Calu3 (cell line): ENCODE results near the gene FAM118B. TPM values are rescaled to one million over a fixed set of nuclear protein-coding genes. Genes with fewer than 3 reads are reported as not detected.

Source experiments
- BruUV-seq: library from RNA; stranded (reverse); fragments of 400-500 nt; replicated peaks from 2 replicates; lab custom pipeline; 2021; lab: Mats Ljungman, UMichigan
- CTCF ChIA-PET: fragments of 300-600 bp; sonication (Branson Sonifier 250); formaldehyde crosslinking; loops from one replicate; lab custom pipeline; 2022; ENCODE audit warnings: antibody characterized with exemption; lab: Charles Lee
- DNase-seq: peaks from one replicate; pipeline ENCODE4 v3.0.0; 2022
- H3K27ac Mint-ChIP-seq: one replicate; pipeline ENCODE4 v1.8.0; 2022; ENCODE audit warnings: mixed read lengths; ENCODE audit not compliant: unreplicated experiment
- H3K27me3 Mint-ChIP-seq: one replicate; pipeline ENCODE4 v1.8.0; 2022; ENCODE audit warnings: mixed read lengths; ENCODE audit not compliant: unreplicated experiment
- H3K36me3 Mint-ChIP-seq: one replicate; pipeline ENCODE4 v1.8.0; 2022; ENCODE audit warnings: mild to moderate bottlenecking, moderate library complexity, mixed read lengths; ENCODE audit not compliant: insufficient read depth, unreplicated experiment
- H3K4me1 Mint-ChIP-seq: one replicate; pipeline ENCODE4 v1.8.0; 2022; ENCODE audit warnings: mild to moderate bottlenecking, low read depth, mixed read lengths; ENCODE audit not compliant: unreplicated experiment
- H3K4me3 Mint-ChIP-seq: one replicate; pipeline ENCODE4 v1.8.0; 2022; ENCODE audit warnings: mild to moderate bottlenecking, low read depth, moderate library complexity, mixed read lengths; ENCODE audit not compliant: unreplicated experiment
- H3K9me3 Mint-ChIP-seq: one replicate; pipeline ENCODE4 v1.8.0; 2022; ENCODE audit warnings: low read depth, mixed read lengths; ENCODE audit not compliant: unreplicated experiment
- CTCF ChIP-seq: fragments of 200-600 bp; IDR thresholded peaks from one replicate; pipeline ENCODE4 v1.8.0; 2022; ENCODE audit warnings: antibody characterized with exemption; ENCODE audit not compliant: unreplicated experiment
- intact Hi-C: fragments of 100-400 bp; cut with micrococcal nuclease; formaldehyde crosslinking; loops from one replicate; pipeline ENCODE4 v1.10.0; 2022; ENCODE audit not compliant: unreplicated experiment
- total RNA-seq: library from RNA; stranded (reverse); gene quantifications from 2 replicates; pipeline ENCODE4 v1.2.3, GENCODE V29; 2022

FAM118B gene
- total RNA-seq, 1 experiment from 2014 or later: 15.7 TPM

DNA sequence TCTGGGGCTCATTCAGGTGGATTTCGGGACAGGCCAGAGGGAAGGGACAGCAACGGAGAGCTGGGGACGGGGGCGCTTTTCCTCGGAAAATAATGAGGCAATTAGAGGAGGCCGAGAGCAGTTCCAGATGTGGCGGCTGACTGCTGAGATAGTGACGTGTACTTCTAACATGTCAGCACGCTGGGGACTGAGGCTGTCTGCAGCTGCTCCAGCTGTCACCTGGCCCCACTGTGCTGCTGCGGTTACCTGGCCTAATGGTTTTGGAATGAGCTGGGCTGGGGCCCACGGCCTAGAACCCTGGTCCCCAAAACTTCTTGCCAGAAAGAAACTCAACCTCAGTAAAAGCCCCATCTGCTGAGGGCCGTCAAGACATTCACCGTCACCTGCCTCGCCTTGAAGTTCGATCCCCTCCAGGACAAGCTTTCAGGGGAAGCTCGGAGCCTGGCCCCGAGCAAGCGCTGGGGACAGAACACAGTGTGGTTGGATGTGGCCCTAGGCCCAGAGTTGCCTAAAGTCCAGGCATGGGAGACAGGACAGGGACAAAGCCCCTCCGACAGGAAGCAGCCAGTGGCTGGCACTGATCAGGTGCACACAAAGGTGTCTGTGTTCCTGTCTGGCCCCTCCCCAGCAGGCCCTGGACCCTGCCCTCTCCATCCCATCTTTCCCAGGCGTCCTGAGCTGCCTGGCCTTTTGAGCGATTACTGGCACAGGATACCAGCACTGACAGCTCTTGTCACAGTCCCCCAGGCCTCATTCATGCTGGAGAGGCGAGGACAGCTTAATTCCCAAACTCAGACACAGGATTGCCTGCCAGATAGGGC, 22.3 kb upstream of the FAM118B start:
- no peak for DNase-seq
- CTCF ChIA-PET: no interaction called here
- Mint-ChIP-seq H3K4me1 (no peaks in the 10 kb centered on the region), H3K9me3 (no peaks in the 10 kb centered on the region), H3K27ac (no peak overlapping the region), H3K27me3 (no peaks in the 10 kb centered on the region), H3K36me3 (peaks cover 13% of the 10 kb centered on the region), H3K4me3 (no peak overlapping the region)
- TF ChIP-seq CTCF: no peak
- intact Hi-C loops: no loop called here
- no TSS peak for BruUV-seq

GRCh38 chr11:126190792-126191191, 20.8 kb upstream of the FAM118B start:
- H3K27ac Mint-ChIP-seq: no peak overlapping the region
- H3K4me1 Mint-ChIP-seq: no peaks in the 10 kb centered on the region

GRCh38 chr11:126191379-126192073, 20.1 kb upstream of the FAM118B start:
- H3K9me3 Mint-ChIP-seq: no peaks in the 10 kb centered on the region
- BruUV-seq: no TSS peak
- H3K36me3 Mint-ChIP-seq: peaks cover 22% of the 10 kb centered on the region
- intact Hi-C loops: loop anchor here (5.0 kb wide), 1 partner anchor 129 kb away; the partner anchor contains the start of gene CDON
- CTCF ChIA-PET: no interaction called here
- H3K27me3 Mint-ChIP-seq: no peaks in the 10 kb centered on the region
- no peak for TF ChIP-seq CTCF
- H3K27ac Mint-ChIP-seq: no peak overlapping the region
- no peaks in the 10 kb centered on the region for H3K4me1 Mint-ChIP-seq
- no peak overlapping the region for H3K4me3 Mint-ChIP-seq
- no peak for DNase-seq

More at GRCh38 chr11:126190792-126191191, 20.8 kb upstream of the FAM118B start:
- H3K36me3 Mint-ChIP-seq: peaks cover 16% of the 10 kb centered on the region
- CTCF ChIA-PET: no interaction called here
- no peak for TF ChIP-seq CTCF
- BruUV-seq: no TSS peak
- H3K4me3 Mint-ChIP-seq: no peak overlapping the region
- H3K9me3 Mint-ChIP-seq: no peaks in the 10 kb centered on the region
- intact Hi-C loops: loop anchor here (5.0 kb wide), 1 partner anchor 128 kb away; the partner anchor contains the start of gene CDON
- H3K27me3 Mint-ChIP-seq: no peaks in the 10 kb centered on the region
- DNase-seq: no peak

DNA sequence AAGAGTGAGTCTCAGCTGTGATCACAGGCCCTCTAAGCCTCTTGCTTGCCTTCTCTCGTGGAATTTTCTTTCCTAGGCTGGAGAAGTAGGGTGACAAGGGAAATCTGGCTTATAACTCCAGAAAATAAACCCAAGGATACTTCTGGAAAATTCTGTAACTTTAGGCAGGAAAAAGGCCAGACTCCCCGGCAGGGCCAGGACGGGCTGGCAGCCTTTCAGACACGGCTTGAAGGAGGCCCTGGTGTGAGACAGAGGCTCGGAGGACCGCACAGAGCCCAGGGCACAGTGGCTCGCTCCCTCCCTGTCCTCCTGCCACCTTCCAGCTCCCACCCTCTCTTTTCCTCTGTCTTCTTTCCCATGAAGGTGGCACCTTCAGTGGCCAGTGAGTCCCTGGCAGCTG, 19.2 kb upstream of the FAM118B start:
- CTCF ChIA-PET: no interaction called here
- no peak overlapping the region for H3K27ac Mint-ChIP-seq

More for the DNA sequence above, 19.2 kb upstream of the FAM118B start:
- Mint-ChIP-seq H3K9me3 (no peaks in the 10 kb centered on the region), H3K36me3 (peaks cover 27% of the 10 kb centered on the region), H3K4me3 (no peak overlapping the region), H3K27me3 (no peaks in the 10 kb centered on the region), H3K4me1 (no peaks in the 10 kb centered on the region)
- BruUV-seq: no TSS peak
- no peak for TF ChIP-seq CTCF
- intact Hi-C loops: loop anchor here (5.0 kb wide), 1 partner anchor 130 kb away; the partner anchor contains the start of gene CDON
- no peak for DNase-seq
